GM19395 (cell line): ENCODE data around the gene EMILIN2.
A peak's percentile ranks its signal among the peaks of the same experiment; 100 is the strongest.

Experiments used
- ATAC-seq: cut with Tn5 transposase; IDR thresholded peaks from one replicate; pipeline ENCODE4 v1.9.1; 2021; ENCODE audit warnings: mild to moderate bottlenecking, moderate library complexity; ENCODE audit not compliant: unreplicated experiment

The EMILIN2 gene

GRCh38 chr18:2948038-2948437 lies 101.2 kb downstream of the EMILIN2 start:
- ATAC-seq = no peak

GRCh38 chr18:2952605-2953004 lies 105.8 kb downstream of the EMILIN2 start:
- ATAC-seq = no peak

GRCh38 chr18:2953935-2954653 lies 107.3 kb downstream of the EMILIN2 start:
- no peak for ATAC-seq

- no peak for ATAC-seq
Observed at GRCh38 chr18:2954869-2955645, 108.3 kb downstream of the EMILIN2 start.

GRCh38 chr18:2956056-2956455 lies 109.2 kb downstream of the EMILIN2 start:
- no peak for ATAC-seq

- peak; percentile 59 for ATAC-seq
Observed at GRCh38 chr18:2958819-2959298, 112.1 kb downstream of the EMILIN2 start.

- ATAC-seq = no peak
Observed at GRCh38 chr18:2959341-2959740, 112.5 kb downstream of the EMILIN2 start.

- no peak for ATAC-seq
Observed at GRCh38 chr18:2960983-2961696, 114.3 kb downstream of the EMILIN2 start.

GRCh38 chr18:2961821-2962220 lies 115.0 kb downstream of the EMILIN2 start:
- peak; percentile 32 for ATAC-seq

GRCh38 chr18:2963048-2963447 lies 116.2 kb downstream of the EMILIN2 start:
- no peak for ATAC-seq

GRCh38 chr18:2964361-2965010 lies 117.7 kb downstream of the EMILIN2 start:
- no peak for ATAC-seq
